PC-3 (cell line): Measurements from ENCODE around the gene DNAAF1. TPM values are rescaled to one million over a fixed set of nuclear protein-coding genes. Genes with fewer than 3 reads are reported as not detected.

Source experiments
- ATAC-seq: fragments of 200-7000 bp; cut with Tn5 transposase; 2 replicates; pipeline ENCODE4 v1.9.1; 2020; ENCODE audit warnings: mild to moderate bottlenecking, moderate library complexity
- BruUV-seq: library from RNA; stranded (reverse); fragments of 400-500 nt; replicated peaks from 2 replicates; lab custom pipeline; 2021; lab: Mats Ljungman, UMichigan
- CTCF ChIA-PET: fragments of 300-600 bp; sonication (Branson Sonifier 250); formaldehyde crosslinking; loops from one replicate; lab custom pipeline; 2022; ENCODE audit warnings: antibody characterized with exemption; lab: Charles Lee
- POLR2A ChIA-PET: fragments of 300-600 bp; sonication (Branson Sonifier 250); formaldehyde crosslinking; loops from one replicate; lab custom pipeline; 2022; ENCODE audit warnings: antibody characterized with exemption; ENCODE audit not compliant: unreplicated experiment; lab: Charles Lee
- DNase-seq: peaks from one replicate; pipeline ENCODE4 v3.0.0-alpha.2; 2015
- H2AFZ ChIP-seq: fragments of 300-600 bp; sonication (generic); 2 replicates; pipeline ENCODE4 v1.6.0; 2016; ENCODE audit warnings: antibody characterized with exemption, low read length
- H3F3A ChIP-seq: fragments of 300-600 bp; sonication (generic); one replicate; pipeline ENCODE4 v1.6.0; 2017; ENCODE audit warnings: antibody characterized with exemption, low read length, control low read depth, mild to moderate bottlenecking; ENCODE audit not compliant: unreplicated experiment
- H3K27ac ChIP-seq: fragments of 300-600 bp; sonication (generic); 2 replicates; pipeline ENCODE4 v1.5.1; 2016; ENCODE audit warnings: mild to moderate bottlenecking, low read length
- H3K27me3 ChIP-seq: fragments of 300-600 bp; sonication (generic); 2 replicates; pipeline ENCODE4 v1.6.1; 2016; ENCODE audit warnings: low read length, mixed read lengths
- H3K36me3 ChIP-seq: fragments of 300-600 bp; sonication (generic); 2 replicates; pipeline ENCODE4 v1.6.1; 2016; ENCODE audit warnings: low read depth, mixed run types, low read length, mixed read lengths
- H3K4me1 ChIP-seq: fragments of 300-600 bp; sonication (generic); 2 replicates; pipeline ENCODE4 v1.5.1; 2016; ENCODE audit warnings: low read length; ENCODE audit not compliant: insufficient read depth
- H3K4me2 ChIP-seq: fragments of 300-600 bp; sonication (generic); 2 replicates; pipeline ENCODE4 v1.6.0; 2016; ENCODE audit warnings: low read length
- H3K4me3 ChIP-seq: fragments of 300-600 bp; sonication (generic); 2 replicates; pipeline ENCODE4 v1.5.1; 2016; ENCODE audit warnings: mild to moderate bottlenecking, low read length, mixed read lengths
- H3K79me2 ChIP-seq: fragments of 300-600 bp; sonication (generic); 2 replicates; pipeline ENCODE4 v1.6.1; 2017; ENCODE audit warnings: low read length, mixed read lengths
- H3K9ac ChIP-seq: fragments of 300-600 bp; sonication (generic); 2 replicates; pipeline ENCODE4 v1.6.0; 2016; ENCODE audit warnings: mild to moderate bottlenecking, low read length
- H3K9me2 ChIP-seq: fragments of 300-600 bp; sonication (generic); replicated peaks from 2 replicates; pipeline ENCODE4 v1.6.1; 2016; ENCODE audit warnings: mixed run types, low read length, mixed read lengths
- H3K9me3 ChIP-seq: fragments of 300-600 bp; sonication (generic); 2 replicates; pipeline ENCODE4 v1.6.1; 2016; ENCODE audit warnings: low read length, mixed read lengths
- H4K20me1 ChIP-seq: fragments of 300-600 bp; sonication (generic); 2 replicates; pipeline ENCODE4 v1.6.1; 2016; ENCODE audit warnings: low read length, mixed read lengths
- EZH2 ChIP-seq: fragments of 300-600 bp; sonication (generic); IDR thresholded peaks from one replicate; pipeline ENCODE4 v1.6.1; 2017; ENCODE audit warnings: antibody characterized with exemption, mild to moderate bottlenecking, low read length; ENCODE audit not compliant: unreplicated experiment
- EZH2phosphoT487 ChIP-seq: fragments of 300-600 bp; sonication (generic); IDR thresholded peaks from 2 replicates; pipeline ENCODE4 v1.6.1; 2018; ENCODE audit warnings: mild to moderate bottlenecking, antibody characterized with exemption, low read length, borderline replicate concordance
- intact Hi-C: fragments of 100-400 bp; cut with micrococcal nuclease; formaldehyde crosslinking; loops from 2 replicates; pipeline ENCODE4 v1.9.0; 2023
- total RNA-seq: library from RNA; depleted of rRNA; stranded (reverse); fragments of >200 nt; gene quantifications from 2 replicates; pipeline ENCODE4 v1.2.3, GENCODE V29; 2014; rRNA removed
- TF ChIP-seq, protein P1 (sequence below): fragments of 300-600 bp; sonication (generic); conservative IDR thresholded peaks from 2 replicates; pipeline ENCODE4 v1.5.1; 2017; ENCODE audit warnings: antibody characterized with exemption, low read depth, mild to moderate bottlenecking, low read length

DNAAF1 gene
- total RNA-seq, 1 experiment from 2014 or later = not detected

DNA sequence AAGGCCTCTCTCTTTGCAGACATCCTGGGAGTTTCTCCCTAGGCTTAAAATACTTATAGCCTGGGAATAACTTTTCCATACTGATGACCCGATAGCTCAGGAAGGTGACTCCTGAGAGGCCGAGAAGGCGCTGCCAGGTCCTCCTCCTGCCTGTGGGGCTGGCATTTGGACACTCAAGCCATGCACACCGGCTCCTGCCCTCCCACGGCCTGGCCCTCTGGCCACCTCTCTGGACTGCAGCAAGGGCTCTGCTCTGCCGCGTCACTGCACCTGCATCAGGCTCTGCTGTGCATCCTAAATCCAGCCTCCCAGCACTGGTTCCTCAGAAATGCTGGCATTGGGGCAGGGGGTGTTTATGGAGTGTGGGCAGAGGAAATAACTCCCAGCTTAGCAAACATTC, 80.5 kb downstream of the DNAAF1 start:
- Histone ChIP-seq H3K36me3 (no peaks in the 10 kb centered on the region), H2AFZ (no peak overlapping the region), H4K20me1 (no peaks in the 10 kb centered on the region), H3K27ac (no peak overlapping the region), H3K27me3 (no peaks in the 10 kb centered on the region), H3K4me2 (no peak overlapping the region), H3K4me3 (no peak overlapping the region), H3K79me2 (no peaks in the 10 kb centered on the region), H3K4me1 (peaks cover 25% of the 10 kb centered on the region), H3K9ac (no peak overlapping the region), H3K9me3 (no peaks in the 10 kb centered on the region), H3K9me2 (no peaks in the 10 kb centered on the region), H3F3A (no peaks in the 10 kb centered on the region)
- DNase-seq (no peak), ATAC-seq (no peak)
- no TSS peak for BruUV-seq
- ChIA-PET CTCF (no interaction called here), POLR2A (no interaction called here)
- intact Hi-C loops = no loop called here
- TF ChIP-seq EZH2 (no peak), EZH2phosphoT487 (no peak)
- TF ChIP-seq, protein P1, sequence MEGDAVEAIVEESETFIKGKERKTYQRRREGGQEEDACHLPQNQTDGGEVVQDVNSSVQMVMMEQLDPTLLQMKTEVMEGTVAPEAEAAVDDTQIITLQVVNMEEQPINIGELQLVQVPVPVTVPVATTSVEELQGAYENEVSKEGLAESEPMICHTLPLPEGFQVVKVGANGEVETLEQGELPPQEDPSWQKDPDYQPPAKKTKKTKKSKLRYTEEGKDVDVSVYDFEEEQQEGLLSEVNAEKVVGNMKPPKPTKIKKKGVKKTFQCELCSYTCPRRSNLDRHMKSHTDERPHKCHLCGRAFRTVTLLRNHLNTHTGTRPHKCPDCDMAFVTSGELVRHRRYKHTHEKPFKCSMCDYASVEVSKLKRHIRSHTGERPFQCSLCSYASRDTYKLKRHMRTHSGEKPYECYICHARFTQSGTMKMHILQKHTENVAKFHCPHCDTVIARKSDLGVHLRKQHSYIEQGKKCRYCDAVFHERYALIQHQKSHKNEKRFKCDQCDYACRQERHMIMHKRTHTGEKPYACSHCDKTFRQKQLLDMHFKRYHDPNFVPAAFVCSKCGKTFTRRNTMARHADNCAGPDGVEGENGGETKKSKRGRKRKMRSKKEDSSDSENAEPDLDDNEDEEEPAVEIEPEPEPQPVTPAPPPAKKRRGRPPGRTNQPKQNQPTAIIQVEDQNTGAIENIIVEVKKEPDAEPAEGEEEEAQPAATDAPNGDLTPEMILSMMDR = no peak

DNA sequence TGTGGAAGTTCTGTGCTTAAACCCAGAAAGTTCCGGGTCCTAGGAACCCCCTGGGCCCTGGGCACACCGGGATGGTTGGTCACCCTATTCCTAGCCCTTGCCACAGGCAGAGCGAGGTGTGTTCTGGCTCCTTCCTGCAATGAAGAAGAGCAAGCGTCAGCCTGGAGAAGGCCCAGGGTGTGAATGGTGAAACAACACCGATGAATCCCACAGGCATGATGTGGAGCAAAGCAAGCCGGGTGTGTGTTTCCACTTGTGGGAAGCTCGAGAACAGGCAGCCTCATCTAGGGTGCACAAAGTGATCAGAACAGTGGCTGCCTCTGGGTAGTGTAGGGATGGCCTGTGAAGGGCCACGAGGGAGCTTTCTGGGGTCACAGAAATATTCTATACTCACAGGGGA, 80.9 kb downstream of the DNAAF1 start:
- Histone ChIP-seq H3K79me2 (no peaks in the 10 kb centered on the region), H3K4me1 (peaks cover 25% of the 10 kb centered on the region), H3K9ac (no peak overlapping the region), H3K36me3 (no peaks in the 10 kb centered on the region), H2AFZ (no peak overlapping the region), H4K20me1 (no peaks in the 10 kb centered on the region), H3K27ac (no peak overlapping the region), H3K9me3 (no peaks in the 10 kb centered on the region), H3F3A (no peaks in the 10 kb centered on the region), H3K27me3 (no peaks in the 10 kb centered on the region), H3K4me3 (no peak overlapping the region), H3K9me2 (no peaks in the 10 kb centered on the region), H3K4me2 (no peak overlapping the region)
- ChIA-PET POLR2A (no interaction called here), CTCF (no interaction called here)
- DNase-seq = no peak
- TF ChIP-seq EZH2 (no peak), EZH2phosphoT487 (no peak)
- TF ChIP-seq, protein P1 = no peak
- no TSS peak for BruUV-seq
- no peak for ATAC-seq
- intact Hi-C loops = no loop called here

Other genes starting within 250 kb of the DNAAF1 start
- 0.95 and 1.2 TPM in 2 replicates for gene MLYCD, start 246.2 kb upstream of the DNAAF1 start, total RNA-seq
- 6.6 and 9.8 TPM in 2 replicates for gene OSGIN1, start 192.1 kb upstream of the DNAAF1 start, total RNA-seq
- 0.22 and 2.0 TPM in 2 replicates for gene NECAB2, start 177.1 kb upstream of the DNAAF1 start, total RNA-seq
- gene SLC38A8, start 102.5 kb upstream of the DNAAF1 start, total RNA-seq = not detected in 2 replicates
- 56.1 and 56.6 TPM in 2 replicates for gene MBTPS1, start 28.4 kb upstream of the DNAAF1 start, total RNA-seq
- 9.7 and 13.3 TPM in 2 replicates for gene HSDL1, start 131 bp upstream of the DNAAF1 start, total RNA-seq
- gene TAF1C, start 41.7 kb downstream of the DNAAF1 start, total RNA-seq = 21.8 and 28.0 TPM in 2 replicates
- gene ADAD2, start 45.8 kb downstream of the DNAAF1 start, total RNA-seq = not detected in 2 replicates
- gene KCNG4, start 94.7 kb downstream of the DNAAF1 start, total RNA-seq = 0.04 TPM in 1 of 2 replicates, not detected in the other
- gene WFDC1, start 149.6 kb downstream of the DNAAF1 start, total RNA-seq = 0.15 TPM in 1 of 2 replicates, not detected in the other
- 26.0 and 40.5 TPM in 2 replicates for gene ATP2C2, start 223.2 kb downstream of the DNAAF1 start, total RNA-seq